Endometrial microvascular endothelial cells (primary cell): ENCODE measurements around the gene EIF3D. TPM values are rescaled to one million over a fixed set of nuclear protein-coding genes. Genes with fewer than 3 reads are reported as not detected.

Source experiments
- in situ Hi-C: cut with HindIII; loops from 2 replicates; pipeline ENCODE4 v1.10.0; 2017; ENCODE audit warnings: low sequenced_read_pairs, low pct_unique_long_range_greater_than_20kb; ENCODE audit errors: inconsistent ontology term
- total RNA-seq: library from RNA; depleted of rRNA; stranded (reverse); fragments of >200 nt; gene quantifications from one replicate; pipeline ENCODE4 v1.2.3, GENCODE V29; 2015; ENCODE audit errors: inconsistent ontology term

The EIF3D gene, protein sequence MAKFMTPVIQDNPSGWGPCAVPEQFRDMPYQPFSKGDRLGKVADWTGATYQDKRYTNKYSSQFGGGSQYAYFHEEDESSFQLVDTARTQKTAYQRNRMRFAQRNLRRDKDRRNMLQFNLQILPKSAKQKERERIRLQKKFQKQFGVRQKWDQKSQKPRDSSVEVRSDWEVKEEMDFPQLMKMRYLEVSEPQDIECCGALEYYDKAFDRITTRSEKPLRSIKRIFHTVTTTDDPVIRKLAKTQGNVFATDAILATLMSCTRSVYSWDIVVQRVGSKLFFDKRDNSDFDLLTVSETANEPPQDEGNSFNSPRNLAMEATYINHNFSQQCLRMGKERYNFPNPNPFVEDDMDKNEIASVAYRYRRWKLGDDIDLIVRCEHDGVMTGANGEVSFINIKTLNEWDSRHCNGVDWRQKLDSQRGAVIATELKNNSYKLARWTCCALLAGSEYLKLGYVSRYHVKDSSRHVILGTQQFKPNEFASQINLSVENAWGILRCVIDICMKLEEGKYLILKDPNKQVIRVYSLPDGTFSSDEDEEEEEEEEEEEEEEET
- total RNA-seq = 564 TPM

- in situ Hi-C loops = no loop called here
Observed at GRCh38 chr22:36528795-36529751, at the start of gene EIF3D. Gene EIF3D (minus strand): TSS chr22:36529166. CDS start chr22:36526121, 3,045 bp downstream.

DNA sequence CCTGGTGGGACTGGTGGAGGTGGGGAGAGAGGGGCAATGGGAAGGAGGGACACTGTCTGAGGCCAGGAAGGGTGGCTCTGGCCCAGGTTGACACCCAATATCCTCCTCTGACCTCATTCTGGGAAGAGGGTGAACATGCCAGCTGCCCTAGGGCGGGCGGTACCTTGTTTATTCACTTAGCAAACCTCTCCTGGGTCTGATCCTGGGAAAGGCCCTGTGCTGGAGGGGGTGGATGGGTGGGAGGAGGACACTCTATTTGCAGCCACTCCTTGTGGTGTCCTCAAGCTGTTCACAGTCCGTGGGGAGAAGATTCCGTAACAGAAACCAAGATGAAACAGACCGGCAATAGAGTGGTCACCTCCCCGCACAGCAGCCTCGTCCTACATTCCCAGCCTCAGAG, 49.7 kb upstream of the EIF3D start:
- in situ Hi-C loops = no loop called here

DNA sequence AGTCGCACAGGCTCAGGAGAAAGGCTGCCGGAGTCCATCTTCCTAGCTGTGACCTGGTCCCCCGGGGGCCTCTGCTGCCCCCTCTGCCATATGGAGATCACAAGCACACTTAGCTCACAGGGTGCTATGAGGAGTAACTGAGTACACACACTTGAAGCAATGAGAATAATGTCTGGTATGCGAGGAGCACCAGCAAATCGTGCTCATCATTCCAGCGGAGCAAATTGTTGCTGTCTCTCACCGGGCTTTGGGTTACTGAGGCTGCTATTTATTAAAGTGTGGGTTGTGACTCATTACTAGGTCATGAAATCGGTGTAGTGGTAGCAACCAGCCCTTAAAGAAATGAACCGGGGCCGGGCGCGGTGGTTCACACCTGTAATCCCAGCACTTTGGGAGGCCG, 48.1 kb upstream of the EIF3D start:
- in situ Hi-C loops = no loop called here

DNA sequence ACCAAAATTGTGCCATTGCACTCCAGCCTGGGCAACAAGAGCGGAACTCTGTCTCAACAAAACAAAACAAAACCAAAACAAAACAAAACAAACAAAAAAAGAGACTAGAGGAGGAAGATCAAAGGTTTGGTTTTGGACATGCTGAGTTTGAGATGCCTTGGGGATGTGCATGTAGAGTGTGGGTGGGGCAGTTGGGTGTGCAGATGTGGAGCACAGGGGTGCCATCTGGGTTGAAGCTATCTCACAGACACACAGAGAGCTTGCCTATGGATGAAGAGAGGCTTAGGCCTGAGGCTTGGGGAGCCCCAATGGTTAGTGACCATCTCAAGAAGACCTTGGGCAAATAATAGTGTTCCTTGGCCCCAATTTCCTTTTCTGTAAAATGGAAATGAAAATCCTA, 45.8 kb upstream of the EIF3D start:
- in situ Hi-C loops = no loop called here

DNA sequence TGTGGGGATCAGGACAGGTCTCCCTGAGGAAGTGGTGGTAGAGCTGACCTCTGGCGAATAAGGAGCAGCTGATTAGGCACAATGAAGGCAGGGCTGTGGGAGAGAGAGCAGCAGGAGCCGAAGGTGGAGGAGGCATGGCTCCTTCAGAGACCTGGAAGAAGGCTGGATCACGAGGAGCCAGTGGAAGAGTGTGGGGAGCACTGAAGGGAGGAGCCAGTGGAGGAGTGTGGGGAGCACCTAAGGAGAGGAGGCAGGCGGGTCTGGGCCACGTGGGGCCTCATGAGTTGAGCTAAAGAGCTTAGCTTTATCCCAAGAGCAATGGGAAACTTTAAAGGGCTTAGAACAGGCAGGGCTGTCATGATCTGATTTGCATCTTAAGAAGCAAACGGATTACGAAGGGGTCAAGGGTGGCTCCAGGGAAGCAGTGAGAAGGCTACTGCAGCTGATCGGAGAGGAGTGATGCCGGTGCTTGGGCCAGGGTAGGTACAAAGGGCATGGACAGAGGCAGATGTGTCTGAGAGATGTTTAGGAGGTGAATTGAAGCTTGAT, 44.9 kb upstream of the EIF3D start:
- in situ Hi-C loops = no loop called here

- in situ Hi-C loops = no loop called here
Observed at GRCh38 chr22:36571991-36572390, 43.0 kb upstream of the EIF3D start.

GRCh38 chr22:36569999-36570398, 41.0 kb upstream of the EIF3D start:
- in situ Hi-C loops = no loop called here

GRCh38 chr22:36568846-36569245, 39.9 kb upstream of the EIF3D start:
- in situ Hi-C loops = no loop called here

DNA sequence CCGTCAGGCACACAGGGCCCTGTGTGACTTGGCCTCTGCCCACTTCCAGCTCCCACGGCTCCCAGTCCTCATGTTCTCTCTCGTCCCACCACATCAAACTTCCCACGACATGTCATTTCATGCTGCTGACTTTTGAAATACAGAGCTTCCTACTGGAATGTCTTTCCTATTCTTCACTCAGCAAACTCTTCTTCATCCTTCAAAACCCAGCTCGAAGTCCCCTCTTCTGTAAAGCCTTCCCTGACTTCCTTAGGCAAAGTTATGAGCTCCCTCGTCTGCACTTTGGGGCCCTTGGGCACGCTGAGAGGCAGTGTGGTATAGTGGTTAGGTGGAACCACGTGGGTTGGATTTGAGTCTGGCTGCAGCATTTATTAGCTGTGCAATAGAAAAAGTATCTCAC, 37.8 kb upstream of the EIF3D start:
- in situ Hi-C loops = no loop called here

GRCh38 chr22:36565686-36566085, 36.7 kb upstream of the EIF3D start:
- in situ Hi-C loops = no loop called here

DNA sequence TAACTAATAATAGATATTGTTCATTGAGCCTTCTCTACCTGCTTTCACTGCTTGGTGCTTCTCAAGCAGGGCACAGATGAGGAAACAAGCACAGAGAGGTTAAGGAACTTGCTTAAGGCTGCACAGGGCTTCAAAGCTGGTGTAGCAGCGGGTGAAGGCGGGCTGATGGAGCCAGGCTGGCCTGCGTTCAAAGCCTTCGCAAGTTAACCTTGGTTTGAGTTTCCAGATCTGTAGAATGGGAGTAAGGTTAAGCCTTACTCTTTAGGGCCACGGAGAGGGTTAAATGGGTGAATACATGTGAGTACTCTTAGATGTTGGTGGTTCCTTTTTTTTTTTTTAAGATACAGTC, 36.2 kb upstream of the EIF3D start:
- in situ Hi-C loops = no loop called here

- in situ Hi-C loops = no loop called here
Observed at GRCh38 chr22:36564422-36565158, 35.6 kb upstream of the EIF3D start.

- in situ Hi-C loops = no loop called here
Observed at GRCh38 chr22:36563898-36564297, 34.9 kb upstream of the EIF3D start.

DNA sequence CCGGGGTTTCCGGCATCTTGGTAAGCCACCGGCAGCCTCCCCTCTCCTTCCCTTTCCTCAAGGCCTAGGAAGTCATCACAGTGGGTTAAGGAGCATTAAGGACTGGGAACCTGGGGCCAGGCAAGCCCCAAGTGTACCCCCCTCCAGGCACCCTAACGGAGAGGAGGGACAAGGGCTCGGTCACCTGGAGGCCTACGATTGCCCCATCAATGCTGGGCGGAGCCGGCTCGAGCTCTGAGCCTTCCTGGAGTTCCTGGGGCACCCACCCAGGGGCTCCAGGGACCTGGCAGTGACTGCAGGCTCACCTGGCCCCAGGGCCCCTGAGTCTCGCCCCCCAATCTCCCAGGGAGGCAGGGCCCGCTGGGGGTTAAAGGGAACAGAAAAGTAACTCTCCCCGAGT, 34.5 kb upstream of the EIF3D start:
- in situ Hi-C loops = no loop called here

- in situ Hi-C loops = no loop called here
Observed at GRCh38 chr22:36563001-36563400, 34.0 kb upstream of the EIF3D start.

GRCh38 chr22:36562261-36562835, 33.4 kb upstream of the EIF3D start:
- in situ Hi-C loops = no loop called here

DNA sequence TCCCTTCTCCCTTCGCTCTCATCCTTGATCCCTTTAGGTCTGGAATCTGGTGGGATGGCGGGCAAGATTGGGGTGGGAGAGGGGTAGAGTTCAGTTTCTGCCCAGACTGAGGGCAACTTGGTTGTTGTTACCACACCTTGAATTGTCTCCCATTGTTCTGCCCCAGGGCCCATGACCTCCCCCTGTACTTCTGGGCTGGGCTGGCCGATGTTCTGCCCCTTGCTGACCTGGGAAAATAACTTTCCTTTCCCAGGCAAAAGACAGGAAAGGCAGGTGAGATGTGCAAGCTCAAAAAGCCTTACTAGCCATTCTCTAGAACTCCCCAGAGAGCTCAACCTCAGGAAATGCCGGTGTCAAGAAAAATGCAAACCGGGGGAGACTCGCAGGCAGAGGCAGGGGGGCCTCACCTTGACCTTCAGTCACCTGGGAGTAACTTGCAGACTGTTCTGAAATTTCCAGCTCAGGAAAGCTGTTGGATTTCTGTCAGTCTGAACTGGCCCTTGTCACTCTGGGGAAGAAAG, 32.4 kb upstream of the EIF3D start:
- in situ Hi-C loops = no loop called here

- in situ Hi-C loops = no loop called here
Observed at GRCh38 chr22:36560001-36560400, 31.0 kb upstream of the EIF3D start.
